ENCODE data around the gene CSRP2.

DNA sequence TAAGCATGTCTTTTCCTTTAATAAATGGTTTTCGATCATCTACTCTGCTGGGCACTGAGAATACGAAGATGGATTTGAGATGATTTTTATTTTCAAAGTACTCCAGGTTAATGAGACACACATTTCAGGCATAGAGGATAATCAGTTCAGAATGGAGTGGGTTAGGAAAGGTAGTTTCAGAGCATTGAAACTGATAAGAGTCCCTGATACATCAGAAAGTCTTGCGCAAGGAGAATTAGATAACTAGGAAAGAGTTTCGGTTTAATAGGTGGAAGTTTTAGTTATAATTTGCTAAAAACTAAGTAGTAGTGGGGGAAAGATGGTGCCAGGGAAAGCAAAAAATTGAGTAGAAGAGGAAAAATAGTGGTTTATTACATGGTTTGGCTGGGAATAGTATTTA lies 64.8 kb downstream of the CSRP2 start:
- TF ChIP-seq, protein P1, sequence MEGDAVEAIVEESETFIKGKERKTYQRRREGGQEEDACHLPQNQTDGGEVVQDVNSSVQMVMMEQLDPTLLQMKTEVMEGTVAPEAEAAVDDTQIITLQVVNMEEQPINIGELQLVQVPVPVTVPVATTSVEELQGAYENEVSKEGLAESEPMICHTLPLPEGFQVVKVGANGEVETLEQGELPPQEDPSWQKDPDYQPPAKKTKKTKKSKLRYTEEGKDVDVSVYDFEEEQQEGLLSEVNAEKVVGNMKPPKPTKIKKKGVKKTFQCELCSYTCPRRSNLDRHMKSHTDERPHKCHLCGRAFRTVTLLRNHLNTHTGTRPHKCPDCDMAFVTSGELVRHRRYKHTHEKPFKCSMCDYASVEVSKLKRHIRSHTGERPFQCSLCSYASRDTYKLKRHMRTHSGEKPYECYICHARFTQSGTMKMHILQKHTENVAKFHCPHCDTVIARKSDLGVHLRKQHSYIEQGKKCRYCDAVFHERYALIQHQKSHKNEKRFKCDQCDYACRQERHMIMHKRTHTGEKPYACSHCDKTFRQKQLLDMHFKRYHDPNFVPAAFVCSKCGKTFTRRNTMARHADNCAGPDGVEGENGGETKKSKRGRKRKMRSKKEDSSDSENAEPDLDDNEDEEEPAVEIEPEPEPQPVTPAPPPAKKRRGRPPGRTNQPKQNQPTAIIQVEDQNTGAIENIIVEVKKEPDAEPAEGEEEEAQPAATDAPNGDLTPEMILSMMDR (IDR thresholded peaks at IDR 0.05; ENCODE audit: insufficient read depth, low read length, poor library complexity, severe bottlenecking): no peak
- no peak for TF ChIP-seq EZH2phosphoT487 (conservative IDR thresholded peaks at IDR 0.05; ENCODE audit: low read length)
